HS-27A (cell line): ENCODE measurements around the gene GUCY1A2.
"Not testable (repeated sequence)": the region's sequence is repeated elsewhere in the genome, so short reads cannot be mapped to it uniquely, and the experiment has no call there.

ENCODE experiments used
- DNase-seq: peaks from one replicate; pipeline ENCODE4 v3.0.0-alpha.2; 2012; ENCODE audit warnings: low read depth, missing footprints

The GUCY1A2 gene

GRCh38 chr11:107018219-107018901 lies at the start of gene GUCY1A2:
GUCY1A2 (minus strand) TSS chr11:107018476; CDS start chr11:107018055, 421 bp downstream.
- no peak for DNase-seq

- DNase-seq, result no peak
These were observed 36.1 kb upstream of the GUCY1A2 start for GRCh38 chr11:107054391-107054790.

- not testable (repeated sequence) for DNase-seq
These were observed 33.1 kb upstream of the GUCY1A2 start for GRCh38 chr11:107051332-107051731.

GRCh38 chr11:107050899-107051298 lies 32.6 kb upstream of the GUCY1A2 start:
- DNase-seq, result not testable (repeated sequence)

GRCh38 chr11:107050121-107050520 lies 31.8 kb upstream of the GUCY1A2 start:
- DNase-seq, result no peak

- DNase-seq, result no peak
These were observed 26.2 kb upstream of the GUCY1A2 start for GRCh38 chr11:107044503-107044902.

GRCh38 chr11:107043242-107044006 lies 25.1 kb upstream of the GUCY1A2 start:
- DNase-seq, result peak; percentile 51

GRCh38 chr11:107042748-107043147 lies 24.5 kb upstream of the GUCY1A2 start:
- no peak for DNase-seq

GRCh38 chr11:107041088-107041444 lies 22.8 kb upstream of the GUCY1A2 start:
- DNase-seq, result no peak

GRCh38 chr11:107040433-107041087 lies 22.3 kb upstream of the GUCY1A2 start:
- DNase-seq, result no peak

GRCh38 chr11:107025673-107026072 lies 7.4 kb upstream of the GUCY1A2 start:
- no peak for DNase-seq

- no peak for DNase-seq
These were observed 2.3 kb upstream of the GUCY1A2 start for GRCh38 chr11:107020594-107020993.

GRCh38 chr11:107018902-107019493 lies 722 bp upstream of the GUCY1A2 start:
- no peak for DNase-seq

- DNase-seq, result no peak
These were observed 650 bp downstream of the GUCY1A2 start for GRCh38 chr11:107017433-107018218.

GRCh38 chr11:107017104-107017432 lies 1.2 kb downstream of the GUCY1A2 start:
- DNase-seq, result no peak

GRCh38 chr11:107014871-107015270 lies 3.4 kb downstream of the GUCY1A2 start:
- DNase-seq, result no peak

- DNase-seq, result no peak
These were observed 6.3 kb downstream of the GUCY1A2 start for GRCh38 chr11:107011977-107012376.

- no peak for DNase-seq
These were observed 9.1 kb downstream of the GUCY1A2 start for GRCh38 chr11:107009190-107009589.

GRCh38 chr11:107006076-107006833 lies 12.0 kb downstream of the GUCY1A2 start:
- no peak for DNase-seq

GRCh38 chr11:106999196-106999595 lies 19.1 kb downstream of the GUCY1A2 start:
- no peak for DNase-seq

GRCh38 chr11:106998916-106999188 lies 19.4 kb downstream of the GUCY1A2 start:
- no peak for DNase-seq
